ENCODE results near the gene IL4I1.

IL4I1 gene

GRCh38 chr19:49849433-49850220 is 47.1 kb downstream of the IL4I1 start:
- DNase-seq, result no peak

GRCh38 chr19:49848938-49849337 is 47.7 kb downstream of the IL4I1 start:
- DNase-seq, result no peak

GRCh38 chr19:49847731-49848696 is 48.7 kb downstream of the IL4I1 start:
- no peak for DNase-seq

- no peak for DNase-seq
These were observed 50.3 kb downstream of the IL4I1 start for GRCh38 chr19:49846408-49846807.

GRCh38 chr19:49845414-49845813 is 51.3 kb downstream of the IL4I1 start:
- no peak for DNase-seq

GRCh38 chr19:49844138-49845095 is 52.3 kb downstream of the IL4I1 start:
- no peak for DNase-seq

GRCh38 chr19:49843265-49843664 is 53.4 kb downstream of the IL4I1 start:
- DNase-seq, result no peak

- no peak for DNase-seq
These were observed 55.9 kb downstream of the IL4I1 start for GRCh38 chr19:49840736-49841249.

- no peak for DNase-seq
These were observed 56.4 kb downstream of the IL4I1 start for GRCh38 chr19:49840321-49840720.

GRCh38 chr19:49839713-49840112 is 57.0 kb downstream of the IL4I1 start:
- DNase-seq, result no peak
